HG03095 (cell line): ENCODE results near the gene PRSS53.

Source experiments
- ATAC-seq: cut with Tn5 transposase; IDR thresholded peaks from one replicate; pipeline ENCODE4 v1.9.1; 2021; ENCODE audit warnings: moderate library complexity; ENCODE audit not compliant: unreplicated experiment

The PRSS53 gene

GRCh38 chr16:31055613-31056012, 33.1 kb downstream of the PRSS53 start:
- no peak for ATAC-seq

GRCh38 chr16:31052114-31052513, 36.6 kb downstream of the PRSS53 start:
- no peak for ATAC-seq

GRCh38 chr16:31050280-31051030, 38.3 kb downstream of the PRSS53 start:
- ATAC-seq: no peak

GRCh38 chr16:31043898-31044481, 44.8 kb downstream of the PRSS53 start:
- ATAC-seq: no peak

GRCh38 chr16:31043352-31043751, 45.4 kb downstream of the PRSS53 start:
- no peak for ATAC-seq

- no peak for ATAC-seq
Observed at GRCh38 chr16:31042866-31043265, 45.9 kb downstream of the PRSS53 start.

- ATAC-seq: no peak
Observed at GRCh38 chr16:31038993-31039392, 49.8 kb downstream of the PRSS53 start.

- no peak for ATAC-seq
Observed at GRCh38 chr16:31036691-31037090, 52.1 kb downstream of the PRSS53 start.

- ATAC-seq: no peak
Observed at GRCh38 chr16:31033709-31034492, 54.8 kb downstream of the PRSS53 start.
